HG02938 (cell line): ENCODE data around the gene FAM107B.
"Not testable (repeated sequence)": the region's sequence is repeated elsewhere in the genome, so short reads cannot be mapped to it uniquely, and the experiment has no call there.

Source experiments
- ATAC-seq: cut with Tn5 transposase; IDR thresholded peaks from one replicate; pipeline ENCODE4 v1.9.1; 2021; ENCODE audit warnings: mild to moderate bottlenecking, moderate library complexity; ENCODE audit not compliant: unreplicated experiment

The FAM107B gene

DNA sequence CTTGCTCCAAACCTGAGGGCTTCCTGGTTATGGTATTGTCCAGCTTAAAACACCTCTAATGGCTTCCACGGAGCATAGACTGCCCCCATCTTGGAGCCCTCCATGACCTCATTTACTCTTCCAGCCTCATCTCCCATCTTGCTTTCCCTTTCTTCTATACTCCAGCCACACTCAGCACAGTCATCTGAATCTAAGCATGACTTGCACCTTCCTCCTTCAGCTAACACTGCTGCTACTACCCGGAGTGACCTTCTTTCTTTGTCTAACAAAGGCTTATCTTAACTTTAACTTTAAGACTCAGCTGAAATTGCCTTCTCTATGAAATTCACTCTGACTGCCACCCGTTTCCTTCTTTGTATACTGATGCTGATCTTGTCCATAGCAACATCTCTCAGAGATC, 135.1 kb downstream of the FAM107B start:
- ATAC-seq: no peak

GRCh38 chr10:14635043-14635710, 139.5 kb downstream of the FAM107B start:
- ATAC-seq: no peak

GRCh38 chr10:14634572-14634971, 140.1 kb downstream of the FAM107B start:
- ATAC-seq: not testable (repeated sequence)

DNA sequence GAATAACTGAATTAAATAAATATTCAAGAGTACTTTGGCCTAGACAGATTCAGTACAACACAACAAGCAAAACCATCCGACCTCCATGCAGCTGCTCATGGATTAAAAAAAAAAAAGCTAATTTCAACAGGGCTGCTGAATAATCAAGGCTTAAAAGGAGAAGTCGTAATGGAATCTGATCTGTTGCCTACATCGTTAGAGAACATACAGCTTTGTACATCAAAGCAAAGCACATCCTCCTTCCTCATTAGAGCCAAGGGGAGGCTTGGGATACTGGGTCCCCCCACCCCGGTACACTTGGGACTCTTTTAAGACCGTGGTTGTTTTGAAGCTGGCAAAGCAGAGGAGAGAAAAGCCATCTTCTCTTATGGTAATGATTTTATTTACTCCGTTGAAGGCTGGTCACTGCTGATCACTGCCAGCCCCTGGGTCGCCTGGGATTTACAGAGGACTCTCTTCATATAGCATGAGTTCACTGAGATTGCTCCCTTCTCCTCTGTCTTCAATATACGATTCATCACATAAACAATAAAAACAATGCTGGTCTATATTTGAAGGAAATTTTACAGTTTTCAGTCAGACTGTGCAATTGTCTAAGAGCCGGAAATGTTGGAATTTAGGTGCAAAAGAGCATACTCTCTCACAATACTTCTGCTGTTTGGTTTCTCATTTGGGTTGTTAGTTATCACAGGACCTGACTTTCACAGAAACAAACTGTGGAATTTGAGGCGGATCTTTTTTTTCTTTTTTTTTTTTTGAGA, 148.8 kb downstream of the FAM107B start:
- ATAC-seq: no peak

- no peak for ATAC-seq
These were observed 149.5 kb downstream of the FAM107B start for GRCh38 chr10:14625192-14625631.

GRCh38 chr10:14624600-14624999, 150.1 kb downstream of the FAM107B start:
- no peak for ATAC-seq

GRCh38 chr10:14623931-14624330, 150.8 kb downstream of the FAM107B start:
- ATAC-seq: no peak

DNA sequence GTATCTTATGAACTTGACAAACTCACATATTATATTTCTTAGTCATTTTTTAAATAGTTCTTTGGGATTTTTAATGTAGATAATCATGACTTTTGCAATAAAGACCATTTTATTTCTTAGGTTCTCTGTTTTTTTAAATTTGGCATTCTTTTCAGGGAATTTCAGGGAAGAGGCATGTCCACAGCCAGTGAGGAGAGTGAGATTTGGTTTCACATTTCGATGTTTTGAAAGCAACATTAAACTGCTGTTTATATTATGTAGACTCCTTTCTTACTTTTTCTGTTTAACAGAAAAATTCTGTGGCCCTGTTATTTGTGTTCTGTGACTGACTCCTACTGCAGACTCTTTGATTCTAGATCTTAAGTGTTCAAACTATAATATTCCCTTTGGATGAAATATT, 153.7 kb downstream of the FAM107B start:
- no peak for ATAC-seq

GRCh38 chr10:14618674-14619073, 156.0 kb downstream of the FAM107B start:
- no peak for ATAC-seq

DNA sequence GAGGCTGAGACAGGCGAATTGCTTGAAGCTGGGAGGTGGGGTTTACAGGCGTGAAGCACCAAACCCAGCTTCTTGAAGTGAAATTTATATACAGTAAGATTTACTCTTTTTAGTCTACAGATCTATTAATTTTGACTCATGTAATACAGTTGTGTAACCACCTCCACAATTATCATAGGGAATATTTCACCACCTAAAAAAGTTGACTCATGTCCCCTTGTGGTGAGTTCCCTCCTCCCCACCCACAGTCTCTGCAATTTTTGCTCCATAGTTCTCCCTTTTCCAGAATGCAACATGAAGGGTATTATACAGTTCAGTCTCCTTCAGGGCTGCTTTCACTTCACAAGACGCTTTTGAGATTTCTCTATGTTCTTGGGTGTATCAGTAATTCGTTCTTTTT, 156.8 kb downstream of the FAM107B start:
- ATAC-seq: no peak

GRCh38 chr10:14616955-14617730, 157.6 kb downstream of the FAM107B start:
- ATAC-seq: no peak

DNA sequence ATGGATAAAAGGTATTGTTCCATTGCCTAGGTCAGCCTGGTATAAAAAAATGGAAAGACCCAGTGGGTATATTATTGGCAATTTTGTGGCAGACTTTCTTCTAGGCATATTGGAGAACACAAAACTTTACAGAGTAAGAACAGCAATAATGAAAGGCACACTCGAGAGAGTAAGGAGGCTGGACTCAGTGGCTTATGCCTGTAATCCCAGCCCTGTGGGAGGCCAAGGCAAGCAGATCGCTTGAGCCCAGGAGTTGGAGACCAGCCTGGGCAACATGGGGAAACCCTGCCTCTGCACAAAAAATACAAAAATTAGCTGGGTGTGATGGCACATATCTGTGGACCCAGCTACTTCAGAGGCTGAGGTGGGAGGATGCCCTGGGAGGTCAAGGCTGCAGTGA, 158.2 kb downstream of the FAM107B start:
- ATAC-seq: no peak

GRCh38 chr10:14613588-14613920, 161.1 kb downstream of the FAM107B start:
- no peak for ATAC-seq

- no peak for ATAC-seq
These were observed 161.7 kb downstream of the FAM107B start for GRCh38 chr10:14612873-14613587.

DNA sequence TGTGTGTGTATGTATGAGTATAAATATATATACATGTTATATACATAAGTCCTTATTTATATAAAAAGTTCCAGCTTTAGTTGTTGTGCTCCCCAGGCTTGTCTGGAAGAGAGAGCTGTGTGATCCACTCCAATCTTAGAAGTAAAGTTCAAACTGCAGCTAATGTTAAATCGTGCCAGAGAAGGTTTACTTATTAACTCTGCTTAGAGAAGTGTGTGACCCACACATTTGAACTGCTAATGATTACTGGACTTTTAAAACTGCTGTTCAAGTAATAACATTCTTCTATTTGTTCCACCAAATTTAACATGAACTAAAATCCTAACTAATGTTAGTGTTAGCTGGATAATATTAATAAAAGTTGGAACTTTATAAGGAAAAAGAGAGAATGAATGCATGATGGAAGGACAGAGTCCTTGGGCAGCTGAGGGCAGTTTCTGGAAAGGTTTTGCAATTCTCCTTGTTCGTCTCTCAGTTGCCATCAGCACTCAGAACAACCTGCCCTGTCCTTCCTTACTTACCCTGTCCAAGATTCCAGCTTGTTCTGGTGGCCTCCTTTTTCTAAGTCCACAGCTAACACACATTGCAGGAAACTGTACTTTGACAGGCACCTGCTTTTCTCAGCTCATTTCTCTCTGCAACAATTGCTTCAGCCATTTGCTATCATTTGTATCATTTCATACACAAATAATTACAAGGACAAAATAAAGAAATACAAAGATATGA, 162.6 kb downstream of the FAM107B start:
- ATAC-seq: no peak

DNA sequence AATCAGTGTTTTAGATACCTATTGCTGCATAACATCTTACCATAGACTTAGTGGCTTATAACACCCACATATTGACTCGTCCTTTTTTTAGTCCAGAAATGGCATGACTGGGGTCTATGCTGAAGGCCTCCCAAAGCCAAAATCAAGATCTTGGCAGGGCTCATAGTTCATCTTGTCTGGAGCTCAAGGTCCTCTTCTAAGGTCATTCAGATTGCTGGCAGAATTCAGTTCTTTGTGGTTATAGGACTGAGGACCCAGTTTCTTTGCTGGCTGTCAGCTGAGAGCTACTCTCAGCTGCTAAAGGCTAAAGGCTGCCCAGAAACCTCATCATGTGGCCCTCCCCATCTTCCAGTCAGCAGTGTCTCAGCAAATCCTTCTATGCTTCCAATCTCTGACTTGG, 165.5 kb downstream of the FAM107B start:
- no peak for ATAC-seq

DNA sequence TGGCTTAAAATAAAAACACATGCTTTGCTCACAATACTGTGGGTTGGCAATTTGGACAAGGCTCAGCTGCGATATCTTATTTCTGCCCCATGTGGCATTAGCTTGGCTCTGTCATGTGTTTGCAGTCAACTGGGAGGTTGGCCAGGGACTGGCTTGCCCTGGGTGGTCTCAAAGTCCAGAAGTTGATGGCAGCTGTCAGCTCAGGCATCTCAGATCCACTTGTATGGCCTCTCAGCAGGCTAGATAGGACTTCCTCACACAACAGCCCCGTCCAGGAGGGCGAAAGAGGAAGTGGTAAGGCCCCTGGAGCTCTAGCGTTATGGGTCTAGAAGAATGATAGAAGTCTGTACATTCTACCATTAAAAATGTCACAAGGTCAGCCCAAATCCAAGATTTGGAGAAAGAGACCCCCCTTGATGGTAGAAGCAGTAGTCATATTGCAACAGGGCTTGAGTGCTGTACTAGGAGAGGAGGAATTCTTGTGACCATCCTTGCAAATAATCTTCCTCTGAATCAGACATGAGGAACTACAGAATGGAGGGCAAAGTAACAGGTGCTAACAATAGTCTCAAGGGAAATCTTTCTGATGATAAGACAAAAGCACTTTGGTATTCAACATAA, 166.2 kb downstream of the FAM107B start:
- no peak for ATAC-seq

GRCh38 chr10:14606633-14607032, 168.1 kb downstream of the FAM107B start:
- ATAC-seq: no peak

- ATAC-seq: peak; percentile 37
These were observed 169.3 kb downstream of the FAM107B start for GRCh38 chr10:14605231-14605925.
